ENCODE measurements around the gene ZNF264.

- TF ChIP-seq POLR2AphosphoS5 (IDR thresholded peaks at IDR 0.05; ENCODE audit: low read depth, low read length) (no peak), TAF1 (IDR thresholded peaks at IDR 0.05; ENCODE audit: low read depth, low read length) (no peak), SRF (IDR thresholded peaks at IDR 0.05; ENCODE audit: low read depth, low read length) (no peak), EP300 (IDR thresholded peaks at IDR 0.05; ENCODE audit: borderline replicate concordance in 1 of 2, low read depth in 2 of 2, low read length in 2 of 2) (no peak), EGR1 (IDR thresholded peaks at IDR 0.05; ENCODE audit: borderline replicate concordance, low read depth, low read length) (no peak), CHD2 (IDR thresholded peaks at IDR 0.05; ENCODE audit: low read length) (no peak), JUND (IDR thresholded peaks at IDR 0.05; ENCODE audit: low read length) (no peak), POLR2A (IDR thresholded peaks at IDR 0.05; ENCODE audit: control extremely low read depth in 1 of 2, low read depth in 2 of 2, low read length in 2 of 2) (no peak), EZH2 (IDR thresholded peaks at IDR 0.05; ENCODE audit: low read depth, low read length, severe bottlenecking) (no peak), RNF2 (IDR thresholded peaks at IDR 0.05; ENCODE audit: borderline replicate concordance, low read depth, low read length, missing control alignments, poor library complexity, severe bottlenecking) (no peak)
- TF ChIP-seq, protein P1, sequence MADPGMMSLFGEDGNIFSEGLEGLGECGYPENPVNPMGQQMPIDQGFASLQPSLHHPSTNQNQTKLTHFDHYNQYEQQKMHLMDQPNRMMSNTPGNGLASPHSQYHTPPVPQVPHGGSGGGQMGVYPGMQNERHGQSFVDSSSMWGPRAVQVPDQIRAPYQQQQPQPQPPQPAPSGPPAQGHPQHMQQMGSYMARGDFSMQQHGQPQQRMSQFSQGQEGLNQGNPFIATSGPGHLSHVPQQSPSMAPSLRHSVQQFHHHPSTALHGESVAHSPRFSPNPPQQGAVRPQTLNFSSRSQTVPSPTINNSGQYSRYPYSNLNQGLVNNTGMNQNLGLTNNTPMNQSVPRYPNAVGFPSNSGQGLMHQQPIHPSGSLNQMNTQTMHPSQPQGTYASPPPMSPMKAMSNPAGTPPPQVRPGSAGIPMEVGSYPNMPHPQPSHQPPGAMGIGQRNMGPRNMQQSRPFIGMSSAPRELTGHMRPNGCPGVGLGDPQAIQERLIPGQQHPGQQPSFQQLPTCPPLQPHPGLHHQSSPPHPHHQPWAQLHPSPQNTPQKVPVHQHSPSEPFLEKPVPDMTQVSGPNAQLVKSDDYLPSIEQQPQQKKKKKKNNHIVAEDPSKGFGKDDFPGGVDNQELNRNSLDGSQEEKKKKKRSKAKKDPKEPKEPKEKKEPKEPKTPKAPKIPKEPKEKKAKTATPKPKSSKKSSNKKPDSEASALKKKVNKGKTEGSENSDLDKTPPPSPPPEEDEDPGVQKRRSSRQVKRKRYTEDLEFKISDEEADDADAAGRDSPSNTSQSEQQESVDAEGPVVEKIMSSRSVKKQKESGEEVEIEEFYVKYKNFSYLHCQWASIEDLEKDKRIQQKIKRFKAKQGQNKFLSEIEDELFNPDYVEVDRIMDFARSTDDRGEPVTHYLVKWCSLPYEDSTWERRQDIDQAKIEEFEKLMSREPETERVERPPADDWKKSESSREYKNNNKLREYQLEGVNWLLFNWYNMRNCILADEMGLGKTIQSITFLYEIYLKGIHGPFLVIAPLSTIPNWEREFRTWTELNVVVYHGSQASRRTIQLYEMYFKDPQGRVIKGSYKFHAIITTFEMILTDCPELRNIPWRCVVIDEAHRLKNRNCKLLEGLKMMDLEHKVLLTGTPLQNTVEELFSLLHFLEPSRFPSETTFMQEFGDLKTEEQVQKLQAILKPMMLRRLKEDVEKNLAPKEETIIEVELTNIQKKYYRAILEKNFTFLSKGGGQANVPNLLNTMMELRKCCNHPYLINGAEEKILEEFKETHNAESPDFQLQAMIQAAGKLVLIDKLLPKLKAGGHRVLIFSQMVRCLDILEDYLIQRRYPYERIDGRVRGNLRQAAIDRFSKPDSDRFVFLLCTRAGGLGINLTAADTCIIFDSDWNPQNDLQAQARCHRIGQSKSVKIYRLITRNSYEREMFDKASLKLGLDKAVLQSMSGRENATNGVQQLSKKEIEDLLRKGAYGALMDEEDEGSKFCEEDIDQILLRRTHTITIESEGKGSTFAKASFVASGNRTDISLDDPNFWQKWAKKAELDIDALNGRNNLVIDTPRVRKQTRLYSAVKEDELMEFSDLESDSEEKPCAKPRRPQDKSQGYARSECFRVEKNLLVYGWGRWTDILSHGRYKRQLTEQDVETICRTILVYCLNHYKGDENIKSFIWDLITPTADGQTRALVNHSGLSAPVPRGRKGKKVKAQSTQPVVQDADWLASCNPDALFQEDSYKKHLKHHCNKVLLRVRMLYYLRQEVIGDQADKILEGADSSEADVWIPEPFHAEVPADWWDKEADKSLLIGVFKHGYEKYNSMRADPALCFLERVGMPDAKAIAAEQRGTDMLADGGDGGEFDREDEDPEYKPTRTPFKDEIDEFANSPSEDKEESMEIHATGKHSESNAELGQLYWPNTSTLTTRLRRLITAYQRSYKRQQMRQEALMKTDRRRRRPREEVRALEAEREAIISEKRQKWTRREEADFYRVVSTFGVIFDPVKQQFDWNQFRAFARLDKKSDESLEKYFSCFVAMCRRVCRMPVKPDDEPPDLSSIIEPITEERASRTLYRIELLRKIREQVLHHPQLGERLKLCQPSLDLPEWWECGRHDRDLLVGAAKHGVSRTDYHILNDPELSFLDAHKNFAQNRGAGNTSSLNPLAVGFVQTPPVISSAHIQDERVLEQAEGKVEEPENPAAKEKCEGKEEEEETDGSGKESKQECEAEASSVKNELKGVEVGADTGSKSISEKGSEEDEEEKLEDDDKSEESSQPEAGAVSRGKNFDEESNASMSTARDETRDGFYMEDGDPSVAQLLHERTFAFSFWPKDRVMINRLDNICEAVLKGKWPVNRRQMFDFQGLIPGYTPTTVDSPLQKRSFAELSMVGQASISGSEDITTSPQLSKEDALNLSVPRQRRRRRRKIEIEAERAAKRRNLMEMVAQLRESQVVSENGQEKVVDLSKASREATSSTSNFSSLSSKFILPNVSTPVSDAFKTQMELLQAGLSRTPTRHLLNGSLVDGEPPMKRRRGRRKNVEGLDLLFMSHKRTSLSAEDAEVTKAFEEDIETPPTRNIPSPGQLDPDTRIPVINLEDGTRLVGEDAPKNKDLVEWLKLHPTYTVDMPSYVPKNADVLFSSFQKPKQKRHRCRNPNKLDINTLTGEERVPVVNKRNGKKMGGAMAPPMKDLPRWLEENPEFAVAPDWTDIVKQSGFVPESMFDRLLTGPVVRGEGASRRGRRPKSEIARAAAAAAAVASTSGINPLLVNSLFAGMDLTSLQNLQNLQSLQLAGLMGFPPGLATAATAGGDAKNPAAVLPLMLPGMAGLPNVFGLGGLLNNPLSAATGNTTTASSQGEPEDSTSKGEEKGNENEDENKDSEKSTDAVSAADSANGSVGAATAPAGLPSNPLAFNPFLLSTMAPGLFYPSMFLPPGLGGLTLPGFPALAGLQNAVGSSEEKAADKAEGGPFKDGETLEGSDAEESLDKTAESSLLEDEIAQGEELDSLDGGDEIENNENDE (IDR thresholded peaks at IDR 0.05; ENCODE audit: insufficient replicate concordance, low read length), result no peak
- TF ChIP-seq, protein P2, sequence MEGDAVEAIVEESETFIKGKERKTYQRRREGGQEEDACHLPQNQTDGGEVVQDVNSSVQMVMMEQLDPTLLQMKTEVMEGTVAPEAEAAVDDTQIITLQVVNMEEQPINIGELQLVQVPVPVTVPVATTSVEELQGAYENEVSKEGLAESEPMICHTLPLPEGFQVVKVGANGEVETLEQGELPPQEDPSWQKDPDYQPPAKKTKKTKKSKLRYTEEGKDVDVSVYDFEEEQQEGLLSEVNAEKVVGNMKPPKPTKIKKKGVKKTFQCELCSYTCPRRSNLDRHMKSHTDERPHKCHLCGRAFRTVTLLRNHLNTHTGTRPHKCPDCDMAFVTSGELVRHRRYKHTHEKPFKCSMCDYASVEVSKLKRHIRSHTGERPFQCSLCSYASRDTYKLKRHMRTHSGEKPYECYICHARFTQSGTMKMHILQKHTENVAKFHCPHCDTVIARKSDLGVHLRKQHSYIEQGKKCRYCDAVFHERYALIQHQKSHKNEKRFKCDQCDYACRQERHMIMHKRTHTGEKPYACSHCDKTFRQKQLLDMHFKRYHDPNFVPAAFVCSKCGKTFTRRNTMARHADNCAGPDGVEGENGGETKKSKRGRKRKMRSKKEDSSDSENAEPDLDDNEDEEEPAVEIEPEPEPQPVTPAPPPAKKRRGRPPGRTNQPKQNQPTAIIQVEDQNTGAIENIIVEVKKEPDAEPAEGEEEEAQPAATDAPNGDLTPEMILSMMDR (IDR thresholded peaks at IDR 0.05; ENCODE audit: control extremely low read depth in 1 of 3, insufficient read depth in 1 of 3, low read depth in 1 of 3, low read length in 3 of 3), result no peak
These were observed 48.6 kb downstream of the ZNF264 start for GRCh38 chr19:57239982-57240310.

Data from H1 (cell line).